Natural killer cell (primary cell): ENCODE results near the gene PARD3B. TPM values are rescaled to one million over a fixed set of nuclear protein-coding genes. Genes with fewer than 3 reads are reported as not detected.

ENCODE experiments used
- ATAC-seq, 3 donors: fragments of 150-1000 bp in 2 of 3; fragments of 200-7000 bp in 1 of 3; cut with Tn5 transposase; 1 replicate in 1 of 3; 2 replicates in 2 of 3; pipeline ENCODE4 v1.10.0; 2021; ENCODE audit warnings: mild to moderate bottlenecking in 2 of 3, moderate library complexity in 2 of 3
- DNase-seq, 2 donors: peaks; one replicate each; pipeline versions ENCODE4 v3.0.0 to v3.0.0-alpha.2; 2013 to 2021; ENCODE audit warnings: mixed read lengths in 1 of 2
- H3K27ac ChIP-seq: one replicate; pipeline ENCODE4 v1.5.1; 2013; ENCODE audit warnings: mild to moderate bottlenecking, low read length
- H3K27me3 ChIP-seq: one replicate; pipeline ENCODE4 v1.6.1; 2013; ENCODE audit warnings: low read length; ENCODE audit not compliant: control insufficient read depth, insufficient read depth
- H3K36me3 ChIP-seq: one replicate; pipeline ENCODE4 v1.6.1; 2013; ENCODE audit warnings: low read length; ENCODE audit not compliant: control insufficient read depth, insufficient read depth
- H3K4me1 ChIP-seq: one replicate; pipeline ENCODE4 v1.6.1; 2013; ENCODE audit warnings: low read length; ENCODE audit not compliant: control insufficient read depth, insufficient read depth
- H3K4me3 ChIP-seq: one replicate; pipeline ENCODE4 v1.5.1; 2013; ENCODE audit warnings: low read length
- H3K9me3 ChIP-seq: one replicate; pipeline ENCODE4 v1.6.1; 2013; ENCODE audit warnings: low read length; ENCODE audit not compliant: control insufficient read depth, insufficient read depth
- H3K27ac Mint-ChIP-seq, 2 donors: one replicate each; pipeline ENCODE4 v1.8.0; 2022; ENCODE audit warnings: mild to moderate bottlenecking in 2 of 2, mixed read lengths in 2 of 2, moderate library complexity in 1 of 2
- H3K27me3 Mint-ChIP-seq, 2 donors: one replicate each; pipeline ENCODE4 v1.8.0; 2022; ENCODE audit warnings: low read depth in 2 of 2, mixed read lengths in 2 of 2
- H3K36me3 Mint-ChIP-seq: one replicate; pipeline ENCODE4 v1.8.0; 2022; ENCODE audit warnings: mixed read lengths
- H3K4me1 Mint-ChIP-seq, 2 donors: one replicate each; pipeline ENCODE4 v1.8.0; 2022; ENCODE audit warnings: mixed read lengths in 2 of 2
- H3K4me3 Mint-ChIP-seq: one replicate; pipeline ENCODE4 v1.8.0; 2022; ENCODE audit warnings: mild to moderate bottlenecking, moderate library complexity, mixed read lengths
- H3K9me3 Mint-ChIP-seq, 2 donors: one replicate each; pipeline ENCODE4 v1.8.0; 2022; ENCODE audit warnings: mixed read lengths in 2 of 2
- WGBS: methylation state at CpG from one replicate; pipeline ENCODE4 v1.1.7; 2013; ENCODE audit warnings: missing lambda C conversion rate; ENCODE audit not compliant: insufficient coverage; 5-methylcytosine and 5-hydroxymethylcytosine counted together
- intact Hi-C: fragments of 100-400 bp; cut with micrococcal nuclease; formaldehyde crosslinking; loops from one replicate; pipeline ENCODE4 v1.14.2; 2022
- total RNA-seq, 4 donors: library from RNA; stranded (reverse); fragments of 120-200 nt in 1 of 4; gene quantifications; one replicate each; pipeline versions ENCODE4 v1.2.3 to v1.2.4, GENCODE V29; 2013 to 2022
- TF ChIP-seq, protein P1 (sequence below): fragments of 200-600 bp; IDR thresholded peaks from one replicate; pipeline ENCODE4 v1.8.0; 2022; ENCODE audit warnings: antibody characterized with exemption

The PARD3B gene
- total RNA-seq, 3 donors from 2014 or later (not counting 1 experiment from before 2014, with no cell fraction given) = 0.13 to 0.45 TPM; not detected in 1

DNA sequence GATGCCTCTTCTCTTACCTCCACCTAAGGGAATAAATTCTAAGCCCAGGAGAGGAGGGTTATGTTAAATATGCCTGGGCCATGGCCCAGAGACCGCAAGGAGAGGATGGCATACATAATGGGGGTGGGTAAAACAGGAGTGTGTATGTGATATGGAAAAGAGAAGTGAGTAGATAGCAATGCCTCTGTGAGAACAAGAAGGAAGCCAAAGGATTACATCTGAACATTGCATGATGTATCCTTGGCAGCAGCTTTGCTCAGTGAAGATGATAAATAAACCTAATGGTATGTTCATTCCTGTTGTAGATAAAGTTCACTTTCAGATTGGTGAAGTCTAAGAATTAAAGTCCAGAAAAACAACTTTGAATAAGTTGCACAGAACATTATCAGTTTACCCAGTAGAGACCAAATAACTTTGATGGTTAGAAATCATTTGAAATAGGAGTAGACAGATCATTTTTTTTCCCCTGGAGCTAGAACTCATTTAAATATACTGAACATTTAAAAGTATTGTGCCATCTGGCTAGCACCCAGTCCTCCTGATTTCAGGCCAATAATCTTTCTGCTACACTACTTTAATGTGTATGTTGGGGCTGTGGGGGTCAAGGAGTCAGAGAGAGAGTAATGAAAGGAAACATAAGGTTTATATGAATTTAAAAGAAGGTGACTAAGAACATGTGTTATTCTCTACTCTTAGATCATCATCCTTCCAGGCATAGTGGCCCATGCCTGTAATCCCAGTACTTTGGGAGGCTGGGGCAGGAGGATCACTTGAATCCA lies 231.7 kb downstream of the PARD3B start:
- no peak overlapping the region for H3K4me3 Mint-ChIP-seq
- H3K36me3 Mint-ChIP-seq = no peaks in the 10 kb centered on the region
- no peak for DNase-seq
- H3K9me3 Mint-ChIP-seq = peaks cover 2 to 5% of the 10 kb centered on the region in 2 donors
- H3K36me3 ChIP-seq = no peaks in the 10 kb centered on the region
- H3K9me3 ChIP-seq = no peaks in the 10 kb centered on the region
- no peaks in the 10 kb centered on the region for H3K27me3 ChIP-seq
- intact Hi-C loops = no loop called here
- TF ChIP-seq, protein P1, sequence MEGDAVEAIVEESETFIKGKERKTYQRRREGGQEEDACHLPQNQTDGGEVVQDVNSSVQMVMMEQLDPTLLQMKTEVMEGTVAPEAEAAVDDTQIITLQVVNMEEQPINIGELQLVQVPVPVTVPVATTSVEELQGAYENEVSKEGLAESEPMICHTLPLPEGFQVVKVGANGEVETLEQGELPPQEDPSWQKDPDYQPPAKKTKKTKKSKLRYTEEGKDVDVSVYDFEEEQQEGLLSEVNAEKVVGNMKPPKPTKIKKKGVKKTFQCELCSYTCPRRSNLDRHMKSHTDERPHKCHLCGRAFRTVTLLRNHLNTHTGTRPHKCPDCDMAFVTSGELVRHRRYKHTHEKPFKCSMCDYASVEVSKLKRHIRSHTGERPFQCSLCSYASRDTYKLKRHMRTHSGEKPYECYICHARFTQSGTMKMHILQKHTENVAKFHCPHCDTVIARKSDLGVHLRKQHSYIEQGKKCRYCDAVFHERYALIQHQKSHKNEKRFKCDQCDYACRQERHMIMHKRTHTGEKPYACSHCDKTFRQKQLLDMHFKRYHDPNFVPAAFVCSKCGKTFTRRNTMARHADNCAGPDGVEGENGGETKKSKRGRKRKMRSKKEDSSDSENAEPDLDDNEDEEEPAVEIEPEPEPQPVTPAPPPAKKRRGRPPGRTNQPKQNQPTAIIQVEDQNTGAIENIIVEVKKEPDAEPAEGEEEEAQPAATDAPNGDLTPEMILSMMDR = no peak
- no peak for ATAC-seq
- WGBS = 76% methylated on average over 1 of the region's 1 CpG
- H3K4me1 ChIP-seq = no peaks in the 10 kb centered on the region
- no peaks in the 10 kb centered on the region for H3K4me1 Mint-ChIP-seq
- H3K27ac Mint-ChIP-seq = no peak overlapping the region
- H3K27ac ChIP-seq = no peak overlapping the region
- no peak overlapping the region for H3K4me3 ChIP-seq
- no peaks in the 10 kb centered on the region for H3K27me3 Mint-ChIP-seq

DNA sequence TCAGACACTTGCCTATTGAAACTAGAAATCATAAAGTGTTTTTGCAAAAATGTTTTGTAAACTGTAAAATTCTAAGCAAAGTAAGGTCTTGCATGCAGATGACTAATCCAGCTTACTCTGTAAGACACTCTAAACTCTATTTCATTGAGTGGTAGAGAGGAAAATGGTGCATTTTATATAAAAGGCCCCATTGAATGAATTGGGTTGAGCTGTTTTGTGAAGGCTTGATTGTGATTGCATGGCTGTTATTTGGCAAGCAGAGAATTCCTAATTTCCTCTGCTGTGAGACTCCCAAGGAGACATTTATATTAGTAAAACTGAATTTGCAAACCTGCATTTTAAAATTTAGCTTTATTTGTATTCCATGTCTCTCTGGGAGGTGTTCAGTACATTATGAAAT lies 234.5 kb downstream of the PARD3B start:
- no peak overlapping the region for H3K4me3 ChIP-seq
- no peak for ATAC-seq
- no peaks in the 10 kb centered on the region for H3K36me3 Mint-ChIP-seq
- no peak overlapping the region for H3K27ac ChIP-seq
- H3K9me3 ChIP-seq = no peaks in the 10 kb centered on the region
- H3K27ac Mint-ChIP-seq = no peak overlapping the region
- no peaks in the 10 kb centered on the region for H3K36me3 ChIP-seq
- no peak overlapping the region for H3K4me3 Mint-ChIP-seq
- DNase-seq = no peak
- H3K27me3 ChIP-seq = no peaks in the 10 kb centered on the region
- H3K4me1 Mint-ChIP-seq = no peaks in the 10 kb centered on the region
- TF ChIP-seq, protein P1 = no peak
- intact Hi-C loops = no loop called here
- no peaks in the 10 kb centered on the region for H3K27me3 Mint-ChIP-seq
- no peaks in the 10 kb centered on the region for H3K4me1 ChIP-seq
- H3K9me3 Mint-ChIP-seq = no peaks in the 10 kb centered on the region

DNA sequence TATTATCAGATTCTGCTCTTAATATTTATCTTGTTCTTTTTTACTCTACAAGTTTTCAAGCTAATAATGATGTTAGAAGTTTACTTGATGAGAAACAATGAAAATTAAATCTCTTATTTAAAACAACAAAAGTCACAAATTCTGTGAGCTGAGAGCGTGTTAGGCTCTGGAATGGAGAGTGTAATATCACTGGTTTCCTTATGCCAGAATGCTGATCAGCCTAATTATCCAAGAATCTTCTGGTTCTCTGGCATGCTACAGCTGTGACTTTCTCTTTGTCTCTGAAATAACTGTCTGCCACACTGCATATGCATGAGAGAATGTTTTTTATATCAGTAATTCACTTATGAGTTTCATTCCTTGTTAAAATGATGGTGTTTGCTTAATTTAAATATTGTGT lies 236.7 kb downstream of the PARD3B start:
- TF ChIP-seq, protein P1 = no peak
- no peak overlapping the region for H3K27ac Mint-ChIP-seq
- intact Hi-C loops = no loop called here
- no peaks in the 10 kb centered on the region for H3K36me3 Mint-ChIP-seq
- Histone ChIP-seq H3K4me3 (no peak overlapping the region), H3K9me3 (no peaks in the 10 kb centered on the region), H3K27me3 (no peaks in the 10 kb centered on the region), H3K27ac (no peak overlapping the region), H3K36me3 (no peaks in the 10 kb centered on the region), H3K4me1 (no peaks in the 10 kb centered on the region)
- DNase-seq (no peak), ATAC-seq (no peak)
- no peaks in the 10 kb centered on the region for H3K4me1 Mint-ChIP-seq
- 86% methylated on average over 1 of the region's 1 CpG for WGBS
- H3K27me3 Mint-ChIP-seq = no peaks in the 10 kb centered on the region
- no peak overlapping the region for H3K4me3 Mint-ChIP-seq
- H3K9me3 Mint-ChIP-seq = peaks cover 3 to 4% of the 10 kb centered on the region in 2 donors

DNA sequence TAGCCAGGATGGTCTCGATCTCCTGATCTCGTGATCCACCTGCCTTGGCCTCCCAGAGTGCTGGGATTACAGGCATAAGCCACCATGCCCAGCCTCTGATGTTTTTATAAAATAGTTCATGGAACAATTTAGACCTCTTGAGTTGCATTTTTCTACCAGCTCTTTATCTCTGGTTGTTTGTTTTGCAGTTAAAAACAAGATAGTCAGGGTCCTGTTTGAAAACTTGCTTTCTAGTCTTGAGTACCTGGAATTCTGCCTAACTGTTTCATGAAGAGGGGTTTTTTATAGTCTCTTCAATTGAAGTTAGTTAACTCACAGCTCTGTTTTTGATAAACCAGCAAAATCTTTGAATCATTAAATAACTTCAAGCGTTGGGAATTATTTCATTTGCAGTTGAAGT lies 244.8 kb downstream of the PARD3B start:
- intact Hi-C loops = no loop called here
- H3K36me3 Mint-ChIP-seq = no peaks in the 10 kb centered on the region
- peaks cover 3% of the 10 kb centered on the region in 2 donors for H3K9me3 Mint-ChIP-seq
- 94% methylated on average over 3 of the region's 3 CpGs for WGBS
- H3K27me3 Mint-ChIP-seq = no peaks in the 10 kb centered on the region
- no peaks in the 10 kb centered on the region for H3K27me3 ChIP-seq
- no peak overlapping the region for H3K27ac Mint-ChIP-seq
- ATAC-seq (no peak), DNase-seq (no peak)
- no peaks in the 10 kb centered on the region for H3K36me3 ChIP-seq
- no peak overlapping the region for H3K4me3 ChIP-seq
- no peak overlapping the region for H3K27ac ChIP-seq
- no peaks in the 10 kb centered on the region for H3K4me1 Mint-ChIP-seq
- no peaks in the 10 kb centered on the region for H3K9me3 ChIP-seq
- no peaks in the 10 kb centered on the region for H3K4me1 ChIP-seq
- H3K4me3 Mint-ChIP-seq = no peak overlapping the region
- TF ChIP-seq, protein P1 = no peak
